Upper lobe of left lung (tissue), 6 donors: Measurements from ENCODE around the gene CCDC149. TPM values are rescaled to one million over a fixed set of nuclear protein-coding genes. Genes with fewer than 3 reads are reported as not detected.

ENCODE experiments used
- ATAC-seq, 2 donors: fragments of 200-7000 bp; cut with Tn5 transposase; one replicate each; pipeline ENCODE4 v1.9.1; 2022; ENCODE audit warnings: mild to moderate bottlenecking in 2 of 2, moderate library complexity in 2 of 2; ENCODE audit not compliant: low FRiP score in 2 of 2
- DNase-seq, 2 donors: peaks; one replicate each; pipeline ENCODE4 v3.0.0-alpha.2; 2019 to 2020
- H3K27ac ChIP-seq, 4 donors: fragments of 200-600 bp; sonication (generic); one replicate each; pipeline ENCODE4 v1.5.1; 2016 to 2019
- H3K27me3 ChIP-seq, 4 donors: fragments of 200-600 bp; sonication (generic); one replicate each; pipeline ENCODE4 v1.5.1; 2017 to 2019
- H3K36me3 ChIP-seq, 4 donors: fragments of 200-600 bp; sonication (generic); one replicate each; pipeline ENCODE4 v1.5.1; 2016 to 2019
- H3K4me1 ChIP-seq, 4 donors: fragments of 200-600 bp; sonication (generic); one replicate each; pipeline ENCODE4 v1.5.1; 2018 to 2019
- H3K4me3 ChIP-seq, 4 donors: fragments of 200-600 bp; sonication (generic); one replicate each; pipeline ENCODE4 v1.5.1; 2017 to 2019; ENCODE audit warnings: mild to moderate bottlenecking in 2 of 4, moderate library complexity in 1 of 4
- H3K9me3 ChIP-seq, 4 donors: fragments of 200-600 bp; sonication (generic); one replicate each; pipeline ENCODE4 v1.5.1; 2018 to 2019
- CTCF ChIP-seq, 6 experiments: fragments of 450-650 bp in 4 of 6; fragments of 200-600 bp in 2 of 6; sonication (generic) in 2 of 6; IDR thresholded peaks; one replicate each; pipeline ENCODE4 v1.5.1; 2016 to 2019; ENCODE audit warnings: antibody characterized with exemption in 6 of 6
- EP300 ChIP-seq, 4 donors: sonication (generic); formaldehyde crosslinking; IDR thresholded peaks; one replicate each; pipeline ENCODE4 v1.5.1; 2017; ENCODE audit warnings: antibody characterized with exemption in 4 of 4, control low read depth in 2 of 4
- POLR2A ChIP-seq, 4 donors: fragments of 450-650 bp; IDR thresholded peaks; one replicate each; pipeline ENCODE4 v1.5.1; 2016 to 2017; ENCODE audit warnings: antibody characterized with exemption in 4 of 4, mild to moderate bottlenecking in 2 of 4
- POLR2AphosphoS5 ChIP-seq, 2 donors: sonication (generic); formaldehyde crosslinking; IDR thresholded peaks; one replicate each; pipeline ENCODE4 v1.5.1; 2017; ENCODE audit warnings: antibody characterized with exemption in 2 of 2
- WGBS, 2 donors: methylation state at CpG; one replicate each; pipeline ENCODE4 v1.1.5; 2017 to 2018; 5-methylcytosine and 5-hydroxymethylcytosine counted together
- total RNA-seq, 6 donors: library from RNA; depleted of rRNA in 4 of 6; stranded (reverse); fragments of >200 nt in 4 of 6; gene quantifications; one replicate each; pipeline versions ENCODE4 v1.1.0 to v1.2.1, GENCODE V29; 2016 to 2021
- donor health status: DM: no; HTN: no; CAD: no; lungs with moderate emphysema.
- donor health status: DM: no; HTN: yes; CAD: no; lungs with severe emphysema.

Gene CCDC149
- total RNA-seq, 6 donors from 2014 or later, result 13.4 to 31.3 (median 22.3) TPM

DNA sequence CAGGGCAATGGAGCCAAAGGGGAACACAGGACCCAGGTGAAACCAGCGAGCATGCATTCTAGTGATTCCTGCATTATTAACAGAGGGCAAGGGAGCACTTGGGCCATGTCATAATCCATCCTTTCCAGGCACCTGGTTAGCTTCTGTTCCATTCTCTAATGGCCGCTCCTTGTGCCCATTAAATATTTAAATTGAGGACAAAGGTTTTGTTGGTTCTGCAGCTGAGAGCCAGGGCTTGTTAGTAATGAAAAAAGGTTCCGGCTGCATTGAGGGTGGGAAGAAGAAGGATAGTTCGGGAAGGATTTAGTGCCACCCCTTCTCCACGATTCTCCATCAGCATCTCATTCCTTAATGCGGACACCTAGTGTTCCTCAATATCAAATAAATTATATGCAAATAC, 103.9 kb downstream of the CCDC149 start:
- WGBS, 2 donors, result 93 to 95% methylated on average over 6 of the region's 6 CpGs
- no peak for ATAC-seq

GRCh38 chr4:24808261-24808660, 104.6 kb downstream of the CCDC149 start:
- H3K27ac ChIP-seq, result no peak overlapping the region
- peak in 1 of 2 donors; percentile 51 for DNase-seq
- H3K4me1 ChIP-seq, result no peaks in the 10 kb centered on the region
- 91 to 93% methylated on average over 14 of the region's 14 CpGs for WGBS, 2 donors
- no peak for TF ChIP-seq POLR2A (IDR thresholded peaks at IDR 0.05)
- TF ChIP-seq POLR2AphosphoS5 (IDR thresholded peaks at IDR 0.05), result no peak
- no peak for TF ChIP-seq EP300 (IDR thresholded peaks at IDR 0.05)
- no peak for TF ChIP-seq CTCF (IDR thresholded peaks at IDR 0.05)
- H3K4me3 ChIP-seq, result no peak overlapping the region
- H3K27me3 ChIP-seq, result no peaks in the 10 kb centered on the region
- no peaks in the 10 kb centered on the region for H3K9me3 ChIP-seq
- peak in 1 of 2 donors; percentile 16 for ATAC-seq
- peaks cover 0 to 17% (median 11%) of the 10 kb centered on the region in 4 donors for H3K36me3 ChIP-seq

More for the DNA sequence above, 103.9 kb downstream of the CCDC149 start:
- no peaks in the 10 kb centered on the region for H3K27me3 ChIP-seq
- TF ChIP-seq CTCF (IDR thresholded peaks at IDR 0.05), result no peak
- no peak for TF ChIP-seq EP300 (IDR thresholded peaks at IDR 0.05)
- TF ChIP-seq POLR2AphosphoS5 (IDR thresholded peaks at IDR 0.05), result no peak
- no peak for TF ChIP-seq POLR2A (IDR thresholded peaks at IDR 0.05)
- H3K4me3 ChIP-seq, result no peak overlapping the region
- H3K9me3 ChIP-seq, result no peaks in the 10 kb centered on the region
- H3K27ac ChIP-seq, result no peak overlapping the region
- DNase-seq, result no peak
- H3K36me3 ChIP-seq, result peaks cover 0 to 17% (median 11%) of the 10 kb centered on the region in 4 donors
- H3K4me1 ChIP-seq, result no peaks in the 10 kb centered on the region

DNA sequence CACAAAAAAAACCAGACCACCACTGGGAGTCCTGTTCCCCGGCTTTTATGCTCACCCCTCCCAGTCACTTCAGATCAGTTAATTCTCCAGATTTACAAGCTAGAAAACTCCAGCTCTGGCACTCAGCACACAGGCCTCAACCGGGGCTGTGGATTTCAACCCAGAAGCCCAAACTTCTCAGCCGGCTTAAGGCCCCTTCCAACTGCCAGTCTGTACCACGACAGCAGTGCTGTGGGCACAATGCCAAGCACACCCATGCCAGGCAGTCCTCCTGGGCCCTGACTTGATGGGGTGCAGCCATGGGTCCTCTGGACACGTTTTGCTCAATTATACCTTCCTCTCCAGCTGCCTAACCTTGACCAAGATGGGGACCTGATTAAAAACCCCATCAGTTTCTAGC, 105.2 kb downstream of the CCDC149 start:
- H3K36me3 ChIP-seq, result peaks cover 0 to 17% (median 11%) of the 10 kb centered on the region in 4 donors
- no peaks in the 10 kb centered on the region for H3K4me1 ChIP-seq
- no peak overlapping the region for H3K27ac ChIP-seq
- ATAC-seq (no peak), DNase-seq (no peak)
- H3K4me3 ChIP-seq, result no peak overlapping the region
- 76 to 93% methylated on average over 3 to 5 of the region's 5 CpGs for WGBS, 2 donors
- no peaks in the 10 kb centered on the region for H3K9me3 ChIP-seq
- H3K27me3 ChIP-seq, result no peaks in the 10 kb centered on the region
- TF ChIP-seq POLR2AphosphoS5 (IDR thresholded peaks at IDR 0.05), result no peak

- no peaks in the 10 kb centered on the region for H3K9me3 ChIP-seq
- H3K4me1 ChIP-seq, result peaks cover 0 to 2% (median 0%) of the 10 kb centered on the region in 4 donors
- TF ChIP-seq POLR2AphosphoS5 (IDR thresholded peaks at IDR 0.05) (no peak), POLR2A (IDR thresholded peaks at IDR 0.05) (no peak), EP300 (IDR thresholded peaks at IDR 0.05) (no peak), CTCF (IDR thresholded peaks at IDR 0.05) (no peak)
- no peak overlapping the region for H3K4me3 ChIP-seq
- no peak for DNase-seq
- 85 to 89% methylated on average over 11 of the region's 11 CpGs for WGBS, 2 donors
- H3K27ac ChIP-seq, result no peak overlapping the region
- H3K36me3 ChIP-seq, result peaks cover 0 to 17% (median 11%) of the 10 kb centered on the region in 4 donors
- ATAC-seq, result no peak
- no peaks in the 10 kb centered on the region for H3K27me3 ChIP-seq
Measured at GRCh38 chr4:24806206-24806990, 106.4 kb downstream of the CCDC149 start.

DNA sequence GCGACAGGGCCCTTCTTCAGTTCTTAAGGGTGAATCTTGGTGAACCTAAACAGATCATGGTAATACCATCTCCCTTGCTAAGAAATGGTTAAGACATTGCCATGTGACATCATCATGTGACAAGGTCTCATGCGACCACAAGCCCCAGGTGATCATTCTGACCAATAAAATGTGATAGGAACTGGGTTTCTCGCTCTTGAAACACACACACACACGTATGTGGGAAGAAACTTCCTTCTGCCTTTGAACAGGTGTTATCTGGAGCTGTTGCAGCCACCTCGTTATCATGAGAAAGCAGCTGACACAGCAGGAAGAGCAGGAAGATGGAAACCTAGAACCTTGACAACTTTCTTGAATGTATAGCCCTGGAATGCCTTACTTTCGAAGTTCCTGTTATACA, 107.3 kb downstream of the CCDC149 start:
- Histone ChIP-seq H3K36me3 (peaks cover 0 to 17% (median 11%) of the 10 kb centered on the region in 4 donors), H3K9me3 (no peaks in the 10 kb centered on the region), H3K27ac (no peak overlapping the region), H3K4me1 (peaks cover 1 to 10% (median 2%) of the 10 kb centered on the region in 4 donors), H3K27me3 (no peaks in the 10 kb centered on the region), H3K4me3 (no peak overlapping the region)
- 61 to 65% methylated on average over 6 of the region's 6 CpGs for WGBS, 2 donors
- no peak for DNase-seq
- ATAC-seq, result no peak
- no peak for TF ChIP-seq POLR2A (IDR thresholded peaks at IDR 0.05)
- TF ChIP-seq POLR2AphosphoS5 (IDR thresholded peaks at IDR 0.05), result no peak
- no peak for TF ChIP-seq EP300 (IDR thresholded peaks at IDR 0.05)
- no peak for TF ChIP-seq CTCF (IDR thresholded peaks at IDR 0.05)
